ENCODE data around the gene RASA4B.
"Not testable (repeated sequence)": the region's sequence is repeated elsewhere in the genome, so short reads cannot be mapped to it uniquely, and the experiment has no call there.

RASA4B gene

DNA sequence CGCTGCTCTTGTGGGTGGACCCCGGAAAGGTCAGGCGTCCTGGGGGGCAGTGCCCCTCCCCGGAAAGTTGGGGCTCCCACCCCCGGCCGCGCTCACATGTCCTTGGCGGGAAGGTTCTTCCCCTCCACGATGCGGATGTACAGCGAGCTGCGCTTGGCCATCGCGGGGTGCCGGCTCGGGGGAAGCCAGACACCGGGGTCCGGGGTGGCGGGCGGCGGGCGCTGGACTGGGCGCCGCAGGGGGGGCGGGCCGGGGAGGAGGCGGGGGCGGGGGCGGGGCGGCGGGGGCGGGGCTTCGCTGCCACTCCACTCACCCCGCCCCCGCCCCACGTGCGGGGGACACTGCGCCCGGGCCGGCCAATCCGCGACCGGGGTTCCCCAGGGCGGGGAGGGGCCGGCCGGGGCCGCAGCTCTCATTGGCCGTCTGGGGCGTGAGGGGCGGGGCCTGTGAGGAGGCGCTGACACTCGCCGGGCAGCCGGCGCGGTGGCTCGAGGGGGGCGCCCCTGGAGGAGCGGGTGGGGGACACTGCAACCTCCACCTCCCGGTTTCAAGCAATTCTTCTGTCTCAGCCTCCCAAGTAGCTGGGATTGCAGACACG is at the start of gene RASA4B:
Gene RASA4B (minus strand): TSS at position 228 of the 598 bp plus-strand sequence. CDS start 67 bp downstream, at position 161.
- DNase-seq (ENCODE audit: low spot score): not testable (repeated sequence)

DNA sequence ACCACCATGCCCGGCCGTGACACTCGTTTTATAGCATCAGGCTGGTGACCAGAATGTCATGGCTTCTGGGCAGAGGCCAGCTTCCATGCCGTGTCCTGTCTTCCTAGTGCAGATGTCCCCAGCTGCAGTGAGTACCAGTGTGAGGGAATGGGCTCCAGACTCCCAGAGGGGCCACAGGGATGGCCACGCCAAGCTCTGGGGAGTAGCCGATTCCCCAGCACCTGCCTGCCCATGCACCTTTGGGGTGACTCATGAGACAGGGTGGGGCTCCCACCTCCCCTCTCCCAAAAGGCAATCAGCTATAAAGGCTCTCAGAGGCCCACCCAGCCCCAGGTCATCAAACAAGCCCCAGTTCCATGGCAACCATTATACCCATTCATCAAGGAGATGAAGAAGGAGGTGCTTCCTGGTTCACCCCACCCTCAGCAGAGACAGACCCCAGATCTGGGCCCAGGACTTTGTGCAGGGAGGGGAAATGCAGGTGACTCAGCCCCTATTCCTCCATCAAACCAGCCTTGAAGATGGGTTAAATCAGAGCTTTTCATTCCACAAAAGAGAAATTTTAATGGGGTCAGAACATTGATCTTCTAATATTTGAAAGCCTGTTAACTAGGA is 33.3 kb upstream of the RASA4B start, which contains the start of gene SPDYE2:
Gene SPDYE2 (plus strand): TSS at position 419 of the 615 bp plus-strand sequence. CDS start 2,030 bp downstream, outside the sequence.
- not testable (repeated sequence) for DNase-seq (ENCODE audit: low spot score)

DNA sequence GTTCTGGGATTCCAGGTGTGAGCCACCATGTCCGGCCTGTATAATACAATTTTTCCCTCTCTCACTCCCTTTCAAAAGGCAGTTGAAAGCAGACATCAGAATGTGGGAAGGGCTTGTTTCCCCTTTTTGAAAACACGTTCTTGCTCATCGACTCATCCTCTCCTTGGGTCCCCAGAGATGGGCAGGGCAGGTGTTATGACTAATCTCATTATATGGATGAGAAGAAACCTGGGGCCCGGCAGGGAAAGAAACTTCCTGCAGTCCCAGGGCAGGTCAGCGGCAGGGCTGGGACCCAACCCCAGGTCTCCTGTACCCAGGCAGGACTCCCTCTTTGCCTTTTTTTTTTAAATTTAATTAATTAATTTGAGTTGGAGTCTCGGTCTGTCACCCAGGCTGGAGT is 28.8 kb upstream of the RASA4B start:
- DNase-seq (ENCODE audit: low spot score): not testable (repeated sequence)

DNA sequence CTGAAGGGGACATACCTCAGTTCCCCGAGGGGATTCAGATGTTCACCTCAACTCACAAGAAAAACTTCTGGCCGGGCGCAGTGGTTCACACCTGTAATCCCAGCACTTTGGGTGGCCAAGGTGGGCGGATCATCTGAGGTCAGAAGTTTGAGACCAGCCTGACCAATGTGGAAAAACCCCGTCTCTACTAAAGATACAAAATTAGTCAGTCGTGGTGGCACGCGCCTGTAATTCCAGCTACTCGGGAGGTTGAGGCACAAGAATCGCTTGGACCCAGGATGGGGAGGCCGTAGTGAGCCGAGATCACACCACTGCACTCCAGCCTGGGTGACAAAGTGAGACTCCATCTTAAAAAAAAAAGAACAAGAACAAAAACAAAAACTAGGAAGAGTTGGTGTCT is 27.7 kb upstream of the RASA4B start:
- not testable (repeated sequence) for DNase-seq (ENCODE audit: low spot score)

DNA sequence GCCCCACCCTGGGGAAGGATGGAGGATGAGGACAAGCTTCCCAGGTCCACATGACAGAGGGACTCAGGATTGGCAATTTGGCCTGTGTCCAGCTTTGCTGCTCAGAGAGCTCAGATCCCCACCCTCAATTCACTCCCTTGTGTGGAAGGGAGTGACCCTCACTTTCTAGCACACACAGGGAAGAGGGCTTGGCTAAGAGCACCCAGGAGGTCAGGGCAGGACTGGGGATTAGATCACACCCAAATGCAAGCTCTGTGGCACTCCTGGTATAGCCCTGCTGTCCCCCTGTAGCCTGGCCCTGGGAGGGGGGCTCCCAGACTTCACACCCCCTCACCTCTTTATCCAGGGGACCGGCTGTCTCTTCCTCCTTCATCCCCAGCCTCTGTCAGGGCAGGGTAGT is 26.8 kb upstream of the RASA4B start:
- not testable (repeated sequence) for DNase-seq (ENCODE audit: low spot score)

DNA sequence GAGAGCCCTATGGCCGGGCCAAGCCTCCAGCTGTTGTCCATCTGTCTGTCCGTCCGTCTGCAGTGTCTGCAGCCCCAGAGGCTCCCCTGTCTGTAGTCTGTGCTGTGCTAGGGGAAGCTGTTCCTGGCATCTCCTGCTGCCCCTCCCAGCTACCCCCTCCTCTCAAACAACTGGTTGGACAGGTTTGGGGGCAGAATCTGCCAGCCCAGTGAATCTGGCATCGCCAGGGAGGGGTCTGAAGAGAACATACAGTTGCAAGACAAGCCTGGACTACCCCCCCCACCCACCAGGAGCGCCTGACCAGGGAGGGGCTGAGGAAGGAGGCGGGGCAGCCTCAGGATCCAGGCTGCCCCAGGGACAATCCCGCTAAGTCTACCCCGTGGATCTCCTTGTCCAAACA is 26.0 kb upstream of the RASA4B start, which contains the start of gene UPK3BL2:
Gene UPK3BL2 (minus strand): TSS at position 101 of the 400 bp plus-strand sequence. CDS start 60 bp downstream, at position 41.
- DNase-seq (ENCODE audit: low spot score): not testable (repeated sequence)

DNA sequence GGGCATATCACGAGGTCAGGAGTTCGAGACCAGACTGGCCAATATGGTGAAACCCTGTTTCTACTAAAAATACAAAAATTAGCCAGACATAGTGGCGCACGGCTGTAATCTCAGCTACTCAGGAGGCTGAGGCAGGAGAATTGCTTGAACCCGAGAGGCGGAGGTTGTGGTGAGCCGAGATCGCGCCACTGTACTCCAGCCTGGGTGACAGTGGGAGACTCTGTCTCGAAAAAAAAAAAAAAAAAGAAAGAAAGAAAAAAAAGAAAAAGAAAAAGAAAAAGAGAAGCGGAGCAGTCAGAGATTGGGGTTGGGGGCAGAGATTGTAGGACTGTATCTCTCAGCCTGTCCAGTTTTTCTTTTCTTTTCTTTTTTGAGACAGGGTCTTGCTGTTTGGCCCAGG is 25.2 kb upstream of the RASA4B start:
- not testable (repeated sequence) for DNase-seq (ENCODE audit: low spot score)

DNA sequence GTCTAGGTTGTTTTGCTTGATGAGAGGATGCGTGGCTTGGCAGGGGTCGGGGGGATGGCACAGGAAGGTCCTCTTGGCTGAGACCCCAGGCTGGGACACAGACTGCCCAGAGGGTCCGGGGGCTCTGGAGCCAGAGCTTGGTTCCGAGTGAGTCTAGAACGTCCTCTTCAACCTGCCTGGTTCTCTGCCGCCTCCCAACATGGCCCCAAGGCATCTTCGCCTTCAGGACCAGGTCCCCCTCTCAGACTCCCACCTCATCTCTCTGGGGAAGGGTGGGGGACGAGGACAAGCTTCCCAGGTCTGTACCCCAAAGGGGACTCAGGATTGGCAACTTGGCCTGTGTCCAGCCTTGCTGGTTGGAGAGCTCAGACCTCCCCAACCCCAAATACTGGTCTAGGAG is 24.5 kb upstream of the RASA4B start:
- not testable (repeated sequence) for DNase-seq (ENCODE audit: low spot score)

DNA sequence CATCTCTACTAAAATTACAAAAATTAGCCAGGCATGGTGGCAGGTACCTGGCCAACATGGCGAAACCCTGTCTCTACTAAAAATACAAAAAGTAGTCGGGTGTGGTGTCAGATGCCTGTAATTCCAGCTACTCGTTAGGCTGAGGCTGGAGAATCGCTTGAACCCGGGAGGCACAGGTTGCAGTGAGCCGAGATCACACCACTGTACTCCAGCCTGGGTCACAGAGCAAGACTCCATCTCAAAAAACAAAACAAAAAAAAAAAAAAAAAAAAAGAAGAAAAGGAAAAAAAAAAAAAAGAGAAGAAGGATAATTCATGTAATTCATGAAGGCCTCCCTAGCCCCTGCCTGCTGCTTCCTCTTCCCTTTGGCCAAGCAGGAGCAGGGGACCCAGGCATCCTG is 23.0 kb upstream of the RASA4B start:
- not testable (repeated sequence) for DNase-seq (ENCODE audit: low spot score)

DNA sequence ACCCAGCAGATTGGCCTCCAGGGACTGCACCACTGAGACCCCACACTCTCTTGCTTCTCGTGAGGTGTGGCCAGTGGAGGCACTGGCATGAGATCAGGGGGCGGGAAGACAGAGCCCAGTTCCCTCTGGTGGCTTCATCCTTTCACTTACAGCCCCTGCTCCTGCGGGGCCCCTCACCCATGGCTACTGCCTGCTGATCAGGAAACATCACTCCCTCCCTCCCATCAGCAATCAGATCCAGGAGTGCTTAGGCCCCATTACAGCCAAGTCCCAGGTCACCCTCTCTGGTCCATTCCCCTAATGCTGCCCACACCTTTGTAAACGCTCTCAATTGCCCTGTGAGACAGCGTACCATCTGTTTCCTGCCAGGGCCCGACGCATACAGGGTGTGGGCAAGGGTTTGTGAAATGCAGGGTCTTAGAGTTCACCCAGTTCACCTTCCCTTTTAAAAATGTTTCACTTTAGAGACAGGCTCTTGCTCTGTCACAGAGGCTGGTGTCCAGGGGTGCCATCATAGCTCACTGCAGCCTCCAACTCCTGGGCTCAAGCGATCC is 17.6 kb upstream of the RASA4B start:
- DNase-seq (ENCODE audit: low spot score): not testable (repeated sequence)

DNA sequence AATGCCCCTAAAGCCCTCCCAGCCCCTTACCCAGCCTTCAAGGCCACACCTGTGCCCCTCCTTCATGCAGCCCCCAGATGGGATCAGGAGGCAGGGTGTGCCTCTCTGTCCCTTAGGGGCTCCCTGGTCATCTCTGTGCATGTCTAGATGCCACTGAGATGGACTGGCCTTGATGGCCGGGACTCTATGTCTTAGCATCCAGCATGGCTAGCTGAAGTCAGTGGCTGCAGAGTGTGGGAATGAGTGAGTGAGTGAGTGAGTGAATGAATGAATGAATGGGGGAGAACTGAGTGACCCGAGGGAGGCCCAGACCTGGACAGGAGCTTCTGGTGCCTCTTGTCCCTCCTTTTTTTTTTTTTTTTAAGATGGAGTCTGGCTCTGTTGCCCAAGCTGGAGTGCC is 14.6 kb upstream of the RASA4B start:
- DNase-seq (ENCODE audit: low spot score): not testable (repeated sequence)

DNA sequence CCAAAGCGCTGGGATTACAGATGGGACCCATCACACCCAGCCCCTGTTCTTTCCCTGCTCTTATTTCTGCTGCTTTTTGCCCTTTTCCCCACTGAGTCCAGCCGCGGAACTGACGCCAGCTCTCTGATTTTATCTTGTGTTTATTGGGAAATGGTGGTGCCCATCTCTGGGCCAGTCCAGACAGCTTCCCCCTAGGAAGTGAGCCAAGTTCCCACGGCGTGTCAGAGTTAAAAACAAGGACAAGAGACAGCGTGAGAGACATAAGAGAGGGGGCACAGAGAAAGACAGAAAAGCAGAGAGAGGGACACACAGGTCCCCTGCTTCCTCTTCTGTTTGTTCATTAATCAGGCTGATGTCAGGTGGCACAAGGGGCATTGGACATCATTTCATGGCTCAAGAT is 14.0 kb upstream of the RASA4B start:
- DNase-seq (ENCODE audit: low spot score): not testable (repeated sequence)

DNA sequence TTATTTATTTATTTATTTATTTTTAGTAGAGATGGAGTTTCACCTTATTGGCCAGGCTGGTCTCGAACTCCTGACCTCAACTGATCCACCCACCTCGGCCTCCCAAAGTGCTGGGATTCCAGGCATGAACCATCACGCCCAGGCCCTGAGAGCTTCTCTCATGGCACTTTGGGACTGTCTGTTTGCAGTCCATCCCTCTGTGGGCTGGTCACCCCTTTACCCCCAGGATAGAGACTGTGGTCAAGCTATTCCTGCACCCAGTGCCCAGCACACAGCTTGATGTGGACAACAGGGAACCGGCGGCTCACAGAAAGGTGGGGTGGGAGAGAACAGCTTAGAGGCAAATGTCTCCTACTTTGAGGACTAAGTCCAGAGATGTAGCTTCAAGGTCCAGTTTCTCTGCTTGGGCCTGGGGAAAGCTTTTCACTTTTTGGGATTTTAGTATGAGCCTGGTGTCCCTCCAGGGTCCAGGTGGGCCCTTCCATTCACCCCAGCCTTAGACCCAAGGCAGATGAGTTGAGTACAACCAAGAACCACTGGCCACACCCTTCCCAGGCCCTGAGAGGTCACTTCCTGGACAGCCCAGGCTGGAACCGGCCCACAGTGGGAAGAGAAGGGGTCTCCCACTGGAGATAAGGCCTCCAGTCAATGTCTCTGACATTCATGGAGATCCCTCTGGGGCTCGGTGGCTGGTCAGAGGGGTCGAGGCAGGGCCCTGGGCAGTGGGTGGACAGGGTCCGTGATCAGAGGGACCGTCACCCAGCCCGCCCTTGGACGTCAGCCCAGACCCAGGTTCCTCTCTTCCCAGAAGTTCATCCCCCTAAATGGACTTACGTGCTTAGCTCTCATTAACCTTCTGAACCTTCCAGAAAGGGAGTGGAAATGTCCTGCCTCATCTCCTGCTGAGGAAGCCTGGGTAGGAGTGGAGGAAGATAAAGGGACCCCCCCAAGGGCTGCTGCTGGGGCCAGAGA is 10.5 kb upstream of the RASA4B start:
- DNase-seq (ENCODE audit: low spot score): not testable (repeated sequence)

DNA sequence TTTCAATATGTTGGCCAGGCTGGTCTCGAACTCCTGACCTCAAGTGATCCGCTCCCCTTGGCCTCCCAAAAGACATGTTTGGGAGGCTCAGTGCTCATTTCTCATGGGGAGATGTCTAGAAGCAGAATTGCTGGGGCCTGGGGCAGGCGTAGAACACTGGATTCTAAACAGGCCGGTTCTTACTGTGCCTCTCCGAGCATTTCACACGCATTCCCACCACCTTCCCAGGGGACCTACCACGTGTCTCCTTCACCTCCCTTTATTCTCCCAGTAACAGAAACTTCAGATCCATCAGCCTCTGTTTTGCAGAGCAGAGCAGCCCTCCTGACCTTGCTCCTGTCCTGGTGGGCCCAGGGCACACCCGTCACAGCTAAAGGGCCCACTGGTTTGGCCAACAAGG is 9.6 kb upstream of the RASA4B start:
- DNase-seq (ENCODE audit: low spot score): not testable (repeated sequence)

DNA sequence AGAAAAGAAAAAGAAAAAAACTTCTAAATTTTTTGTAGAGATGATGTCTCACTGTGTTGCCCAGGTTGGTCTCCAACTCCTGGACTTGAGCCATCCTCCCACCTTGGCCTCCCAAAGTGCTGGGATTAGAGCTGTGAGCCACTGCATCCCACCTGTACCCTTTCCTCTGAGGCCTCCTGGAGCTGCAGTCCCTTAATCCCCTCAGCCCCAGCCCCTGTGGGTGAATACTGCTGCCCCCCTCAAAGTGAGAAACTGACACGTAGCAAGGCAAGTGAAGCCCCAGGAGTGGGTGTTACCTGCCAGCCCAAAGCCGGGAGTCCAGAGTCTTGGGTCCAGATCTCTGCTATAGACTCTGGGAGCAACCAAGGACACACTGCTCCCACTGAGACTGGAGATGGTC is 7.2 kb upstream of the RASA4B start:
- not testable (repeated sequence) for DNase-seq (ENCODE audit: low spot score)

DNA sequence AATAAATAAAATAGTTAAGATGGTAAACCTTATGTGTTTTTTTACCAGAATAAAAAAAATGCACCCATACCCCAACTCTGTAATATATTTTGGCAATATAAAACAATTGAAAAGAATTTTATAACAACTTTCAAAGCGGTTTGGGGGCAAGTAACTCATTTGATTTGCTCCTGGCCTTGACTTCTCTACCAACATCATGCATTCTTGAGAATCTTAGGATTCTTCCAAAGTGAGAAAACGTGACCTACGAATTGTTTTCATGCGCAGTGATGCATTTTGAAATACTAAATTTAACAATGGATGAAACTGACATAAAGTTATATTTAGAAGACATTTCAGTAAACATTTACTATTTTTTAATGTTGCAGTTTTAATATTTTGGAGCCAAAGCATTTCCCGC is 3.2 kb upstream of the RASA4B start:
- DNase-seq (ENCODE audit: low spot score): not testable (repeated sequence)

DNA sequence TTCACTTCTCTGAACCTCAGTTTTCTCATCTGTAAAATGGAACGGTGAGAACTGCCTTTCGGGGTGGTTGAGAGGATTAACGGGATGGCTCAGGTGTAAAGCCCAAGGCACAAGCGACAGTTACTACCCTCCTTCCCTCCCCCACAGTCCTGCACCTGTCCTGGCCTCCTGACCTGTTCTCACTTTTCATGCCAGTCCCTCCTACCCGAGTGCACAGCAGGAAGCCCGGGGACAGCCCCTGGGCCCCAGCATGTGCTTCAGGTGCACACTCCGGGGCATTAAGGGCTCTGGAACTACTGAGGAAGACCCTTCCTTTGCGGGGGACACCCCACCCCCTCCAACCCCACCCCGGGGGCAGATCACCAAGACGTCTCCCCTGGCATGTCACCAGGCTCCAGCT is 626 bp downstream of the RASA4B start:
- DNase-seq (ENCODE audit: low spot score): not testable (repeated sequence)

DNA sequence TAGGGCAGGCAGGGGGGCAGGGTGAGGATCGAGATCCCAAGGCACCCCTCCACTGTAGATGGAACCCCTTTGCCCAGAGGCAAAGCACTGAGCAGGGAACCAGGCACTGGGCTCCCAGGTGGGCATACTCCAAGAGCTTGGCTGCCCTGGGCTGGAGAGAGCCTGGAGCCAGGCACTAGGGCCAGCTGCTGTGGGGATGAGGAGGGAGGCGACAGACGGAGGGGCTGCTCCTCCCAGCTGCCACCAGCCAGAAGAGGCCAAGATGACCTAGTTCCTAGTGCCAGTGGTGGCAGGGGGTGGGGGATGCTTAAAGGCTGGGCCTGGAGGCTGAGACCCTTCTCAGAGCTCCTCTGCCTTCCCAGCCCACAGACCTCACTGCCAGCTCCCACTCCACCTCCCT is 1.7 kb downstream of the RASA4B start:
- not testable (repeated sequence) for DNase-seq (ENCODE audit: low spot score)

DNA sequence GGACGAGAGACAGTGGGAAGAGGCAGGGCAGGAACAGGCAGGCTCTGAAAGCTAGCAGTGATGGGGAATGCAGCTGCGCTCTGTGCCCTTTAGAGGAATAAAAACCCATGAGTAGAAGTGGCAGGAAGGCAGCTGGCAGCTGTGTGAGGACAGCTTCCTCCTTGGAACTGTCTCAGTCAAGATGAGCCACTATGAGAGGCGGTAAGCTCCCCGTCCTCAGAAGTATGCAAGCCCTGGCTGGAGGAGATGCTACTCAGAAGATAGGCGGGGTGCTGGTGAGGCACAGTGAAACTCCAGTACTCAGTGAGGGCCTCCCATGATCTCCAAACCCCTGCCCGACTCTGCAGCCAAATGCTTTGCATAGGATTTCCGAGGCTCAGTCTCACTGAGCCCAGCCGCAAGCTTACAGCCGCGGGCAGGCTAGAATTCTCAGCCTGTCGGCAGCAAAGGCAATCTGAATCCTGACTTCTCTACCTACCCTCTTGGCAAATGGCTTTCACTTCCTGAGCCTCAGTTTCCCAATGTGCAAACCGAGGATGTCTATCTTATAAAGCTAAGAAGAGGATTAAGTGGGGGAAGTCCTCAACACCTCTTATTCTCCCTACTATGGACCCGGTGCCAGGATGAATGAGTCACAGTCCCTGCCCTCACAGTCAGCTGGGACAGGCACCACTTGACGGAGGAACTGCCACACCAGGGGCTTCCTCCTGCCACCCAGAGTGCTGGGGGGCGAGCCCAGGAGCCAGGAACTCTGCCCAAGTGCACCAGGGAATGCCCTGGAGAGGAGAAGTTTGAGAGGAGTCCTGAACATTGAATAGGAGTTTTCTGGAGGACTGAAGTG is 2.5 kb downstream of the RASA4B start:
- not testable (repeated sequence) for DNase-seq (ENCODE audit: low spot score)

DNA sequence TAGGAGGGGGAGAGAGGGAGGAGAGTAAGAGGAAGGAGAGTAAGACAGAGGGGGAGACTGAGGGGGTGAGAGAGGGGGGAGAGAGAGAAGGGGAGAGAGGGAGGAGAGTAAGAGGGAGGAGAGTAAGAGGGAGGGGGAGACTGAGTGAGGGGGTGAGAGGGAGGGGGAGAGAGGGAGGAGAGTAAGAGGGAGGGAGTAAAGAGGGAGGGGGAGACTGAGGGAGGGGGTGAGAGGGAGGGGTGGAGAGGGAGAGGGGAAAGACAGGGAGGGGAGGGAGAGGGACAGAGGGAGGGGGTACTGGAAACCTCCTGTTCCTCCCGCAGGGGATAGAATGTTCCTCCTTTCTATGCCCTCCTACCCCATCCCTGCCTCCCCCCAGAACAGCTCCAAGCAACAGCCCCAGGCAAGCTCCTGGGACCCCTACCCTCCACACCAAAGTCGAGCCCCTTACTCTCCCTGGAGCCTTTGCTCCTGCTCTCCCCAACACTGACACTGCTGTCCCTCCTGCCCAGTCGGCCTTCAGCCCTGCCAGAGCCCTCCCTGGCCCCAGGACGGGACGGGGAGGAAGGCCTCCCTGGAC is 4.8 kb downstream of the RASA4B start:
- not testable (repeated sequence) for DNase-seq (ENCODE audit: low spot score)

All from HuH-7 (cell line).